Measurements from ENCODE around the gene PSME2. TPM values are rescaled to one million over a fixed set of nuclear protein-coding genes. Genes with fewer than 3 reads are reported as not detected.
A peak's percentile ranks its signal among the peaks of the same experiment; 100 is the strongest.

The PSME2 gene
- total RNA-seq, 2 experiments from 2014 or later = 635 to 636 TPM

DNA sequence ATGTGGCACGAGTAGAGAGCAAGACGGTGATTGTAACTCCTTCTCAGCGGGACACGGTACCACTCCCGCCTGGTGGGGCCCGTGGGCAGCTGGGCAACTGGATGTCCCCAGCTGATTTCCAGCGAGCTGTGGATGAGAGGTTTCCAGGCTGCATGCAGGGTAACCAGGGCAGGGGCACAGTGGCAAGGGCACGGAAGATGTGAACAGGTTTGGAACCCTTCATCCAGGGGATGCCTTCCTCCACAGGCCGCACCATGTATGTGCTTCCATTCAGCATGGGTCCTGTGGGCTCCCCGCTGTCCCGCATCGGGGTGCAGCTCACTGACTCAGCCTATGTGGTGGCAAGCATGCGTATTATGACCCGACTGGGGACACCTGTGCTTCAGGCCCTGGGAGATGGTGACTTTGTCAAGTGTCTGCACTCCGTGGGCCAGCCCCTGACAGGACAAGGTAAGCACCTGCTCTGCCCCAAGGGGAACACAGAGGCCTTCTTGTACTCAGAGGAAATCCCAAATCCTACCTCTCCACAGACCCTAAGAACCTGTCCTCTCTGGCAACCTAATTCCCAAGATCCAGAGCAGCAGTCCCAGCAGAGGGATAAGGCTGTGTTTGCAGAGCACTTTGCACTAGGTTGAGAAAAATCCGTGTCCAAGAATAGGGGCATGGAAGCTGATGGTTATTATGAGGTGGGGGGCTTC is 48.0 kb downstream of the PSME2 start:
- no peak overlapping the region for H3K4me3 Mint-ChIP-seq
- DNase-seq (no peak), ATAC-seq (no peak)
- H3K27ac Mint-ChIP-seq = no peak overlapping the region
- H3K36me3 Mint-ChIP-seq (ENCODE audit: low read depth) = peaks cover 57% of the 10 kb centered on the region
- H3K9me3 Mint-ChIP-seq (ENCODE audit: insufficient read depth) = no peaks in the 10 kb centered on the region
- H3K27me3 Mint-ChIP-seq (ENCODE audit: low read depth) = no peaks in the 10 kb centered on the region
- ChIA-PET CTCF (interaction anchor here (10.4 to 11.8 kb wide), 2 partner anchors 8 to 41 kb away, joined by 213 to 315 read pairs; no protein-coding TSS in a partner anchor), POLR2A (interaction anchor here (2.5 kb wide), 1 partner anchor 16 kb away, joined by 9 read pairs; the partner anchor contains the start of genes DCAF11 and NRL)
- peaks cover 19% of the 10 kb centered on the region for H3K4me1 Mint-ChIP-seq (ENCODE audit: low read depth)

DNA sequence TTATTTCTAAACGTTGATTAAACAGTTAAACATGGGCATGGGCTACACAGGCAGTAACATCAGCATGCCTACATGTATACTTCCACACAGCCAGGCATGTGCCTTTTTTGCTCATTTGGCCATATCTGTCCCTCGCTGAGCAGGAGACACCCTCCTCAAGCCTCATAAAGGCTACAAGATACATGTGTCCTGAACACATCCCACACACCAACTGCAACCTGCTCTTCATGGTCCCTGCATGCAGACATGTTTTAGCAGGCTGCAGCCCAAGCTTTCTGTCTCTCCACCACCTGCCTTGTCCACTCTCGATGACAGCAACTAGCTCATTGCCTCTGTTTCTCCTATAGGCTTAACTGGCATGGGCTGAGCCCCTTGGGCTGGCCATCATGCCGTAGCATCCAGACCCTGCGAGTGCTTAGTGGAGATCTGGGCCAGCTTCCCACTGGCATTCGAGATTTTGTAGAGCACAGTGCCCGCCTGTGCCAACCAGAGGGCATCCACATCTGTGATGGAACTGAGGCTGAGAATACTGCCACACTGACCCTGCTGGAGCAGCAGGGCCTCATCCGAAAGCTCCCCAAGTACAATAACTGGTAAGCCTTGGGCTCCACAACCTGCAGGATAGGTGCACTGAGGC is 49.7 kb downstream of the PSME2 start:
- peak overlapping the region; percentile 44 for H3K4me3 Mint-ChIP-seq
- H3K27me3 Mint-ChIP-seq (ENCODE audit: low read depth) = no peaks in the 10 kb centered on the region
- H3K4me1 Mint-ChIP-seq (ENCODE audit: low read depth) = peaks cover 32% of the 10 kb centered on the region
- no peaks in the 10 kb centered on the region for H3K9me3 Mint-ChIP-seq (ENCODE audit: insufficient read depth)
- DNase-seq = no peak
- no peak for ATAC-seq
- CTCF ChIA-PET = interaction anchor here (1.3 to 11.8 kb wide), 4 partner anchors 10 to 65 kb away, joined by 3 to 315 read pairs (median 116); partner anchors contain the start of genes EMC9 and IRF9
- H3K36me3 Mint-ChIP-seq (ENCODE audit: low read depth) = peaks cover 44% of the 10 kb centered on the region
- H3K27ac Mint-ChIP-seq = peak overlapping the region; percentile 70
- POLR2A ChIA-PET = interaction anchor here (2.5 to 6.4 kb wide), 3 partner anchors 11 to 18 kb away, joined by 9 to 89 read pairs (median 41); partner anchors contain the start of genes DCAF11 and NRL

DNA sequence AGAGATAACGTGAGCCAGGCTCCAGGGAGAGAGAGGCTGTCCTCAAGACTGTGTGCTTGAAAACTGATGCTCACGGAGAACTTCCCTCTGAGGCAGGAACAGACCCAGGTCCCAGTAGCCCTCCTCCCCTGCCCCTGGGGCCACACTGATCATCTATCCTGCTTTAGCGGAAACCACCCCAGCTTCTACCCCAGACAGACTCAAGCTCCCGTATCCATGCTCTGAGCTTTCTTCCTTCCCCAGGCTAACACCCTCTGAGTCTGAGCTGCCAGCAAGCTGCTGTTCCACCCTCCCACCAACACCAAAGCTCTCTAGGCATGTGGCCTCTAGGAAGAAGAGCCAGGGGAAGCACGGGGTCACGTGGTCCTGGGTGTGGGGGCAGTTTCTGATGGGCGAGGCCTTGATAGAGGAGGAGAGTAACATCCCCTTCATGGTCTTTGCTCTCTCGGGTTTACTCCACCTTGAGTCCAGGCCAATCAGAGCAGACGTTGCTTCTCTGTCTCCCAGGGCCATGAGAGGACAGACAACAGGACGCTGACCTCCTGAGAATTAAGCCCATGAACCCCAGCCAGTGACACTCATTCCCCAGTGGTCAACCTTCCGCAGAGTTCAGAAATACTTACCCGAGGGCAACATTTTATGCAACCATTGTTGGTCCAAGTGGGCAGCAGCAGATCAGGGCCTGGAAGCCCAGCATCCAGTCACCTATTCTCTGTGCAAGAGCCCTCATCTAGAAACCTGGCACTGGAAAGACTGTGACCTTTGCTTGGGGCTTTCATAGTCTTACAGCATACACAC is 50.9 kb downstream of the PSME2 start:
- Mint-ChIP-seq H3K9me3 (ENCODE audit: insufficient read depth) (no peaks in the 10 kb centered on the region), H3K4me1 (ENCODE audit: low read depth) (peaks cover 35% of the 10 kb centered on the region), H3K27ac (peak overlapping the region; percentile 99), H3K27me3 (ENCODE audit: low read depth) (no peaks in the 10 kb centered on the region), H3K36me3 (ENCODE audit: low read depth) (peaks cover 37% of the 10 kb centered on the region), H3K4me3 (peak overlapping the region; percentile 100)
- peak; percentile 72 for DNase-seq
- ChIA-PET POLR2A (interaction anchor here (0.6 to 6.4 kb wide), 17 partner anchors 11 to 485 kb away, joined by 3 to 89 read pairs (median 7); partner anchors contain the start of genes CARMIL3, DCAF11, EMC9 and IRF9), CTCF (interaction anchor here (0.7 to 11.8 kb wide), 14 partner anchors 10 to 336 kb away, joined by 3 to 315 read pairs (median 6); partner anchors contain the start of genes CARMIL3, DCAF11, IRF9 and NRL)
- peak; percentile 18 for ATAC-seq

DNA sequence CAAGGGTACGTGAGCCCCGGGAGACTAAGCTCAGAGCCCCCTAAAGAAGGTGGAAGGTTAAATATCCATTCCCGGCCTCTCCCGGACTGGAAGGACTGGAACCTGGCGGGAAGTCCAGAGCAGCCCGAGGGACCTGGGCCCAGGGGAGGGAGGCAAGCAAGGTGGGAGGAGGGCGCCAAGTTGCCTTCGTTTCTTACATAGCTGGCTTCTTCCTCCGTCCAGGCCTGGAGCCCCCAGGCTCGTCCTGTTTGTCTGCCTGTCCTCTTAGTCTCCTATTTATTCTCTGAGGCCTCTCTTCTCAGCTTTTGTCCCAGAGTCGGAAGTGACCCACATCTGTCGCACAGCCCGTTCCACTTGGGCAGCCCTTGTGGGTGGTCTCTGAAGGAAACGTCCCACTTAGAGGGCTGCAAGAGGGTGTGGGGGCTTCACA is 51.6 kb downstream of the PSME2 start:
- ChIA-PET CTCF (interaction anchor here (0.7 to 11.8 kb wide), 15 partner anchors 10 to 337 kb away, joined by 3 to 315 read pairs (median 6); partner anchors contain the start of genes CARMIL3, DCAF11, IRF9 and NRL), POLR2A (interaction anchor here (0.6 to 6.4 kb wide), 18 partner anchors 10 to 485 kb away, joined by 3 to 89 read pairs (median 6); partner anchors contain the start of genes CARMIL3, DCAF11, EMC9 and IRF9)
- peak overlapping the region; percentile 100 for H3K4me3 Mint-ChIP-seq
- H3K36me3 Mint-ChIP-seq (ENCODE audit: low read depth) = peaks cover 34% of the 10 kb centered on the region
- DNase-seq (peak; percentile 32), ATAC-seq (peak; percentile 3)
- H3K9me3 Mint-ChIP-seq (ENCODE audit: insufficient read depth) = no peaks in the 10 kb centered on the region
- H3K27me3 Mint-ChIP-seq (ENCODE audit: low read depth) = no peaks in the 10 kb centered on the region
- H3K4me1 Mint-ChIP-seq (ENCODE audit: low read depth) = peaks cover 38% of the 10 kb centered on the region
- peak overlapping the region; percentile 99 for H3K27ac Mint-ChIP-seq

DNA sequence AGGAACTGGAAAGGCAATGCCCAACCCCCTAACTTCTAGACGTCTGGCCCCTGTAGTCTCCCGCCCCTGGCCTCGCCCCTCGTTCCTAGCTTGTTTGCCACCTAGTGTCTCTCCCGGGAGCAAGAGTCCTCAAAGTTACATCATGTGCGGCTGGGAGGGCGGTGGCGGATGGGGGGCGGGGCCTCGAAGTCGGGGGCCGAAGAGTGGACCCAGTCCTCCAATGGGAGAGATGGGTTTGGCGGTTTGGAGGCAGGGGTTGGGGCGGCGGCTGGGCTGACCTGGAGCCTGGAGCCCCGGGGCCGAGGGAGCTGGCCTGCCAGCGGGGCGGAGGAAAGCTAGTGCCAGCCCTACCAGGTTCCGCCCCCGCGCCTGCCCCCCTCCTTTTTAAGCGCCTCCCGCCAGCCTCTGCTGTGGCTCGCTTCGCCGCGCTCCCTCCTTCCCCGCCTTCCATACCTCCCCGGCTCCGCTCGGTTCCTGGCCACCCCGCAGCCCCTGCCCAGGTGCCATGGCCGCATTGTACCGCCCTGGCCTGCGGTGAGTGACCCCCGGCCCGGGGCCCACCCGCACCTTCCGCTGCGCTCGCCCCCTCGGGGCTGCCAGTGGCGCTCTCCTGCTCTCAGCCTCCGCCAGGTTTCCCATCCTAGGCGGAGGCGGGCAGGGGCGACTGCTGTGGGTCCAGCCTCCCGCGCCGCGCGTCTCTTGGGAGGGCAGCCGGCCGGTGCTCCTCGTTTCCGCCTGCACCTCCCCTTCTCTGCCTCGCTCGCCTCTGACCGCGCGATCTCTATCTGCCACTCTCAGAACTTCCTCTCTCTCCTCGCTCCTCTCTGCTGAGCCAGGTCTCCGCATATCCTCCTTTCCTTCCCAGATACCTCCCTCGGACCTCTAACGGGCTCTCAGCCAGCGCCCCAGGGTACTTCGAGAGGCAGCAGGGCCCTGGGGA is 52.2 kb downstream of the PSME2 start, which contains the start of gene PCK2:
PCK2 (plus strand) TSS at position 411 of the 940 bp plus-strand sequence; CDS start at position 506, 95 bp downstream.
- Mint-ChIP-seq H3K27me3 (ENCODE audit: low read depth) (no peaks in the 10 kb centered on the region), H3K4me1 (ENCODE audit: low read depth) (peaks cover 42% of the 10 kb centered on the region), H3K27ac (peak within 1 kb of the TSS; percentile 99), H3K9me3 (ENCODE audit: insufficient read depth) (no peaks in the 10 kb centered on the region), H3K36me3 (ENCODE audit: low read depth) (peaks cover 28% of the 10 kb centered on the region), H3K4me3 (peak within 1 kb of the TSS; percentile 100)
- peak; percentile 80 for ATAC-seq
- ChIA-PET POLR2A (interaction anchor here (0.6 to 6.4 kb wide), 19 partner anchors 9 to 484 kb away, joined by 3 to 89 read pairs (median 6); partner anchors contain the start of genes CARMIL3, DCAF11, EMC9 and IPO4), CTCF (interaction anchor here (0.6 to 11.8 kb wide), 17 partner anchors 9 to 338 kb away, joined by 3 to 315 read pairs (median 6); partner anchors contain the start of genes CARMIL3, CIDEB, DCAF11 and IRF9)
- DNase-seq = peak; percentile 84

Small RNA genes lying within 50 kb of the gene (microRNA-seq; reads per million reads assigned to microRNA genes)
- not detected for gene MIR7703

Other genes starting within 250 kb of the PSME2 start
- gene DHRS4, start 192.8 kb downstream of the PSME2 start, total RNA-seq = 10 to 100 TPM; 18.3 to 19.4 TPM
- 10 to 100 TPM; 17.7 to 19.1 TPM for gene DHRS4L2, start 157.7 kb downstream of the PSME2 start, total RNA-seq
- under 1 TPM; 0.86 to 0.95 TPM for gene CARMIL3, start 94.6 kb downstream of the PSME2 start, total RNA-seq
- under 1 TPM in 1 of 2 experiments, not detected in 1; 0.10 TPM for gene CPNE6, start 75.0 kb downstream of the PSME2 start, total RNA-seq
- 10 to 100 TPM; 49.6 to 54.9 TPM for gene PCK2, start 52.3 kb downstream of the PSME2 start, total RNA-seq
- 100 to 1,000 TPM; 101 to 107 TPM for gene DCAF11, start 31.8 kb downstream of the PSME2 start, total RNA-seq
- 1 to 10 TPM; 2.8 to 3.4 TPM for gene NRL, start 31.7 kb downstream of the PSME2 start, total RNA-seq
- gene FITM1, start 16.0 kb downstream of the PSME2 start, total RNA-seq = 1 to 10 TPM; 1.4 to 2.1 TPM
- gene PSME1, start 10.4 kb downstream of the PSME2 start, total RNA-seq = 100 to 1,000 TPM; 516 to 530 TPM
- 10 to 100 TPM; 49.9 to 53.2 TPM for gene EMC9, start 5.0 kb downstream of the PSME2 start, total RNA-seq
- 100 to 1,000 TPM; 123 to 142 TPM for gene RNF31, start 888 bp upstream of the PSME2 start, total RNA-seq
- gene IRF9, start 14.7 kb upstream of the PSME2 start, total RNA-seq = 100 to 1,000 TPM; 221 to 242 TPM
- gene REC8, start 25.5 kb upstream of the PSME2 start, total RNA-seq = 10 to 100 TPM; 54.5 to 58.6 TPM
- gene IPO4, start 42.2 kb upstream of the PSME2 start, total RNA-seq = 10 to 100 TPM; 56.3 to 60.1 TPM
- gene TM9SF1, start 48.8 kb upstream of the PSME2 start, total RNA-seq = 10 to 100 TPM; 29.3 to 32.8 TPM
- not detected for gene TSSK4, start 59.1 kb upstream of the PSME2 start, total RNA-seq
- 10 to 100 TPM; 83.2 to 93.4 TPM for gene CHMP4A, start 66.9 kb upstream of the PSME2 start, total RNA-seq
- 10 to 100 TPM; 16.9 to 18.2 TPM for gene MDP1, start 69.5 kb upstream of the PSME2 start, total RNA-seq
- gene NEDD8, start 85.8 kb upstream of the PSME2 start, total RNA-seq = 100 to 1,000 TPM; 214 to 222 TPM
- gene GMPR2, start 86.3 kb upstream of the PSME2 start, total RNA-seq = 10 to 100 TPM; 67.2 to 68.4 TPM
- gene TINF2, start 96.0 kb upstream of the PSME2 start, total RNA-seq = 100 to 1,000 TPM; 128 to 131 TPM
- 1 to 10 TPM; 2.7 to 3.1 TPM for gene TGM1, start 116.6 kb upstream of the PSME2 start, total RNA-seq
- 10 to 100 TPM; 47.7 to 51.8 TPM for gene RABGGTA, start 125.0 kb upstream of the PSME2 start, total RNA-seq
- gene DHRS1, start 153.2 kb upstream of the PSME2 start, total RNA-seq = 10 to 100 TPM; 28.6 to 33.9 TPM
- gene NOP9, start 153.2 kb upstream of the PSME2 start, total RNA-seq = 10 to 100 TPM; 35.2 to 36.7 TPM
- 10 to 100 TPM; 47.2 to 48.2 TPM for gene CIDEB, start 161.4 kb upstream of the PSME2 start, total RNA-seq
- 10 to 100 TPM; 17.8 to 18.7 TPM for gene LTB4R2, start 163.5 kb upstream of the PSME2 start, total RNA-seq
- 10 to 100 TPM; 26.9 to 28.0 TPM for gene LTB4R, start 164.9 kb upstream of the PSME2 start, total RNA-seq
- gene ADCY4, start 188.5 kb upstream of the PSME2 start, total RNA-seq = 1 to 10 TPM; 3.4 to 4.7 TPM
- gene RIPK3, start 193.4 kb upstream of the PSME2 start, total RNA-seq = 10 to 100 TPM; 26.9 to 28.6 TPM
- not detected for gene NFATC4, start 221.6 kb upstream of the PSME2 start, total RNA-seq